NCI-H2196 treated with DMSO at 0.1 percent for 48 hours (cell line): ENCODE results near the gene IPCEF1.

Experiments
- DNase-seq: peaks from one replicate; lab custom pipeline; 2025; ENCODE audit not compliant: unreplicated experiment; lab: John Stamatoyannopoulos, UW

The IPCEF1 gene, protein sequence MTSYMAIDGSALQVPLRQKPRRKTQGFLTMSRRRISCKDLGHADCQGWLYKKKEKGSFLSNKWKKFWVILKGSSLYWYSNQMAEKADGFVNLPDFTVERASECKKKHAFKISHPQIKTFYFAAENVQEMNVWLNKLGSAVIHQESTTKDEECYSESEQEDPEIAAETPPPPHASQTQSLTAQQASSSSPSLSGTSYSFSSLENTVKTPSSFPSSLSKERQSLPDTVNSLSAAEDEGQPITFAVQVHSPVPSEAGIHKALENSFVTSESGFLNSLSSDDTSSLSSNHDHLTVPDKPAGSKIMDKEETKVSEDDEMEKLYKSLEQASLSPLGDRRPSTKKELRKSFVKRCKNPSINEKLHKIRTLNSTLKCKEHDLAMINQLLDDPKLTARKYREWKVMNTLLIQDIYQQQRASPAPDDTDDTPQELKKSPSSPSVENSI

DNA sequence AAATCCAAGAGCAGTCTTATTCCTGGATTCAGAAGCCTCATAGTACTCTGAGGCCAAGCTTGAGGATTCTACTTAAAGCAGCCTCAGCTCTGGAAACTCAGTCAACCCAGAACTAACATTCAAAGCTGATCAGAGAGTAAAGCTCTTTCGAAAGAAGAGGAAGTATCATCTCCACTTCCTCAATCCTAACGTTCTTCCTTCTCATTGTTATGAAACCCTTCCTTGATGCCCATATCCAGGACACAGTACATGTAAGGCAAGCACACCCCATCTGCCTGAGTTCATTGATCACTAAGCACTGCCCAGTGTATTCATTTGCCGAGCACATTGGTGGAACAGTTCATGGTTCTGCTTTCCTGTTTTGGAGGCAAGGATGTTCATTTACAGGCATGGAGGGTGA is at the start of gene IPCEF1:
Gene IPCEF1 (minus strand): TSS at position 114 of the 400 bp plus-strand sequence. CDS start 90,856 bp downstream, outside the sequence.
- no peak for DNase-seq

DNA sequence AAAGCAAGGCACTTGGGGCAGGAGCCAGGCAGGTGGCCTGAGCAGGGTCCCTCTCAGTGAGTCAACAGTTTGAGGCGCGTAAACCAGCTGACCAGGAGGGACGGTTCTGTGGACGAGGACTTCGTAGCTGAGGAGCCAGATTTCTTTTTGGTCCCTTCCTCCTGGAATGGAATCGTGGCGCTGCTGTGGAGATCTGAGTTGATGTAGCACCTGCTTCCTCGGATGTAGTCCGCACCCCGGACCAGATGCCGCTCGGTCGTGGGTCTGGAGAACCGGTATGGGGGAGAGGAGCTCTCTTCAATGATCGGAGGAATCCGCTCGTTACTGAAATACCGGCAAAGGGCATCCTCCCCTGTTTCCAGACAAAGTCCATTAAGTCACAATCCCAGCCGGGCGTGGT is 49.7 kb upstream of the IPCEF1 start:
- no peak for DNase-seq

DNA sequence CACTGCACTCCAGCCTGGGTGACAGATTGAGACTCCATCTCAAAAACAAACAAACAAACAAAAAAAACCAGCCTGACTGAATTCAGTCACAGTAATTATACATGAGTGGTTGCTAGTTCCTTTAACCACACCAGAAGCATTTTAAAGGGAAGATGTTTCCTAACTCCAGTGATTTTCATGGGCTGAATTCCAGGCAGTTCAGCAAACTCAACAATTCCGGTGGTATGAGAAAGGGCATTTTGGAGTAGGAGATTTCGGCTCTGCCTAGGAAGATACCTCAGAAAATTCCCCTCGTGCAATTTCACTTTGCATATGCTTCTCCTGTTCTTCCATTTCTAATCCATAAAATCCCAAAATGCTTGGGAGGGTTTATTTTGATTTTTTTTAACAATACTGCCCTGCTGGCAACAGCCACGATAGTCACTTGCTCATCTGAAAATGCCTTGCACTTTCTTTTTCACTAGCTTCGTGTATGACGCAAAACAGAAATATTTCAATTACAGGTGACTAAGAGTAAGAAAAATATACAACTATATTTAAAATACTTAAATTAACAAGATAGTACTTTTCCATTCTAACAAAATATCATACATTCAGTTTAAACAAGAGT is 48.3 kb upstream of the IPCEF1 start:
- DNase-seq, result no peak

DNA sequence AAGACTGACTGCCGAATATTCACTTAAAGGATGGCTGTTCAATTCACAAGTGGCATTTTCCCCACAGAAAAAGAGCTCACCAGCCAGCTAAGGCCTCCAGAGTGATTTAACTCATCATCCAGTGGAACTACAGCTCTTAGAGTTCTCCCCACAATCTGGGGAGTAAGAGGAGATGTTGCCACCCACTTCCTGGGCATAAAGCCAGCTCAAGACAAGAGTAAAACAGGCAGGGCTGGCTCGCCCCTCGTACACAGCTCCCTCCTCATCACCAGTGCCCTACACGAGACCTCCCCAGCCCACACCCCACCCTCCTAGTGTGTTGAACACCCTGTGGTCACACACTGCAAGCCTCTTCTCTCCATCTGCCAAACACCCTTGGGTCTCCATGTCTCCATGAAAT is 47.2 kb upstream of the IPCEF1 start:
- DNase-seq, result peak; percentile 56

DNA sequence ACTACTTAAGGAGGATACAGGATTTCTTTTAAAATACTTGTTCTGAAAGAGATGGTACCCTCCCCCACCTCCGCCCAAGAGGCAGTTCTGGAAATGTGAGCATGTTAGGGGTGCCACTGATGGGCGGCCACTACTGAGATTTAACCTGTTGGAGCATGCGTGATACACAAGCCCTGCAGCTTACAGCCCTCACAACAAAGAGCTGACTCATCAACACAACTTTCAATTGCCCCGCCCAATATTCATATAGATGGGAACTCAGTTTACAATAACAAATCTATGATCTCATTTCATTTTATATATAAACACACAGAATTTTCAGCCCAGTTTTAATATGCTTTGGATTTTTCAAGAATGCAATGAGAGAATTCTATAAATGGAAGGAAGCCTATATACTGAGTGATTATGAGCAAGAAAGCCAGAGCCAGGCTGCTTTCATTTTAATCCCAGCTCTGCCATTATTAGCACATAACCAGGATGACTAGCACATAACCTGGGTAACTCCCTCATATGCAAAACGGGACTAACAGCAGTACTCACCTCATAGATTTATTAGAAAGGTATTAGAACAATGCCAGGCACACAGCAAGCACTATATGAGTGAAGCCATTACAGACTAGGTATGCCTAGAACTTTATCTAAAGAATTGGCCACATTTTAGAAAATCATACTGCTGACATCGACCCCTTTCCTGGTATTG is 45.6 kb upstream of the IPCEF1 start:
- DNase-seq, result no peak

DNA sequence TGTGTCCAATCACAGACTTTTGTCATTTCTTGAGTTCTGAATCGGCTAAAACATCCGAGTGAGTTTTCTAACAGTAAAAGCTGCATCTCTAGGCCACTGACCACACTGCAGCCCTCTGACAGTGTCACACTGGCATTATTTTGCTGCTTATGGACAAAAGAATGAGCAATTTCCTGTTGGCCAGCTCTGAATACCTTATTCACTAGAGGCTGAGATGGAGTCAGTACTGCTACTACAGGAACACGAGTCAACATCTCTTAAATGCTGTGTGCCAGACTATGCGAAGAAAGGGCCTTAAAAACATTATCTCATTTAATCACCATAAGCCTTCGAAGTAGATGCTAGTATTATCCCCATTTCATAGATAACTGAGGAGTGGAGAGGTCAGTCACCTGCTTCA is 42.5 kb upstream of the IPCEF1 start:
- no peak for DNase-seq

DNA sequence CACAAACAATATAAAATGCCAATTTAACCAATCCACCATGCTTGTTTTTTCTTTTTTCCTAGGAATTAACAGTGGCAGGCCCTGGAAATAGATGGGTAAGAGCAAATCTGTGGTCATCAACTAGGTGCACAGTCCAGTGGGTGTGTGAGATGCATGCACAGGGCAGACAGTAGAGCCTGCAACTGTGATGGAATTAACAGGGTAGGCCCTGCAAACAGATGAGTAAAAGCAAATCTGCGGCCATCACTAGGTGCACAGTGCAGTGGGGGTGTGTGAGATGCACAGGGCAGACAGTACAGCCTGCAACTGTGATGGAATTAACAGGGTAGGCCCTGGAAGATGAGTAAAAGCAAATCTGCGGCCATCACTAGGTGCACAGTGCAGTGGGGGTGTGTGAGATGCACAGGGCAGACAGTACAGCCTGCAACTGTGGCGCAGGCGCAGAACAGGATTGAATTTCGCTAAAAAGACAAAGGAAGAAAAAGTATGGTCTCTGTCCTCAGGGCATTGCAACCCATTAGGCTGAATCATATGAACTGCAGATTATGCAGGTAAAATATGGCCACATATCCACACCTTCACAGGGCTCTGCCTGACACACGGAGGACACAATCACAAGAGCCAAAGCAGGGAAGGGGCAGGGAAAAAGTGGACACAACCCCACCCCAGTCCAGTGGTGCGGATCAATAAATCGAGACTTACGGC is 41.0 kb upstream of the IPCEF1 start:
- no peak for DNase-seq

DNA sequence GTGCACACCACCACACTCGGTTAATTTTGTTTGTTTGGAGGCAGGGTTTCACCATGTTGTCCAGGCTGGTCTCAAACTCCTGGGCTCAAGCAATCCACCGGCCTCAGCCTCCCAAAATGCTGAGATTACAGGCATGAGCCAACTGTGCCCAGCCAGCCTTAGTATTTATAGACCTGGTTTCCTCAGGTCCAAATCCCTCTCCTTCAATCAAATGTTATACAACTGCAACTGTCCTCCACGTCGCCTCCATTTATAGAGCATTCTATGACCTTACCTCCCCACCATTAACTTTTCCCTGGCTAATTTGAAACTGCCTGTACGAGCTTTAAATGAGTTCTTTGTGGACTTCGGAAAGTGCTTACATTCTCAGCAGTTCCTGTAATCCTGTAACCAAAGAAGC is 39.3 kb upstream of the IPCEF1 start:
- DNase-seq, result no peak

DNA sequence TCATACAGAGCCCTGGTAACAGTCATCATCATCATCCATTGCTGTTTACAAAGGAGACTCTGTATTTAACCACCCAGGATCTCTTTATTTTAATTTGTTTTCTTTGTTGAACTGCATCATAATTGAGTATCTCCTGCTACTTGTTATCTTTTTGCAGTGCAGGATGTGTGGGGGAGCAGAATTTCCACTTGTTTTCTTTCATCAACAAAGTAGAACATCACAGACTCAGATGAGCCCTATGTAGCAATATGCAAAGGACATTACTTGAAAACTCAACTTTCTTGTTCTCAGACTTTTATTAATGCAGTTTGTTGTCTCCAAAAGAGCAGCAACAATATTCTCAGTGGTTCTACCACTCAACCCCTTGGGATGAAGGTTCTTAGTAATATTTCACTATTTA is 38.7 kb upstream of the IPCEF1 start:
- no peak for DNase-seq

DNA sequence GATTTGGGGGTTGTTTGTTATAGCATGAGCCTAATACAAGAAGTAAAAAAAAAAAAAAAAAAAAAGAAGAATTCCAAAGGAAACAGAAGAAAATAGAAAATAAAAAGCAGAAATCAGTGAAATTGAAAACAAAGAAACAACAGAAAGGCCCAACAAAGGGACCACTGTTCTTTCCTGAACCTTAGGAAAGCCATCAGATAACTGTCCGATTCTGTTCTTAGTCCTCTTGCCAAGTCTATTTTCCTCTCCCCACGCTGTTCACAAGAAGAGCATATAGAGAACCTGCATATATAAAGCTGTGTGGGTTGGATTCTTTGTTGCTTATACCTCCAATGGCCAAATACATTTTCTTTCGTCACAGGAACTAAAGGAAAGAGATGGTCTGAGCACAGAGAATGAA is 38.0 kb upstream of the IPCEF1 start:
- no peak for DNase-seq

DNA sequence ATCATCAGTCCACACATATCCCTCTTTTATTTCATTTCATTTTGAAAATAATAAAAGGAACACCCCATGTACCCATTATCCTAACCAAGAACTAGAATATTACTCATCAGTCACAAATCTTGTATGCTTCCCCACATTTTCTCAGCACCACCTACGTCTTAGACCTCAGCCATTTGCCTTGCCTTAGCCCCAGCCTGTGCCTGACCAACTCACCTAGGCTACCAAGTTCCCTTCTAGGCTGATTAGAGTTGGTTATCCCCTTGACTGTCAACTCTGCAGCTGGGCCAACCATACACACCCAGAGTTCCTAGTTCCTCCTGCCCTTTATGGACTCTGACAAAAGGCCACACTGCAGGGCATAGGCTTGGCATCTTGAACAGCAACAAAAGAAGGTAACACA is 33.4 kb upstream of the IPCEF1 start:
- no peak for DNase-seq

DNA sequence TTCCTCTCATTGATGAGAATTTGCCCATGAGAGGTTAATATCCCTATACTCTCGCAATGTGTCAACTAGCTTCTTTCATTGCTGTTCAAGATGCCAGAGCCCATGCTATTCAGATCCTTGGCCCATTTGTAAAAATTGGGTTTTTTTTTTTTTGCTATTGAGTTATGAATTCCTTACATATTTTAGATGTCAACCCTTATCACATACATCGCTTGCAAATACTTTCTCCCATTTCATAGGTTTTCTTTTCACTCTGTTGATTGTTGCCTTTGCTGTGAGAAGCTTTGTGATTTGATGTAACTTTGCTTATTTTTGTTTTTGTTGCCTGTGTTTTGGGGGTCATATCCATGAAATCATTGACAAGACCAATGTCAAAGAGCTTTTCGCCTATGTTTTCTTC is 32.2 kb upstream of the IPCEF1 start:
- DNase-seq, result no peak

DNA sequence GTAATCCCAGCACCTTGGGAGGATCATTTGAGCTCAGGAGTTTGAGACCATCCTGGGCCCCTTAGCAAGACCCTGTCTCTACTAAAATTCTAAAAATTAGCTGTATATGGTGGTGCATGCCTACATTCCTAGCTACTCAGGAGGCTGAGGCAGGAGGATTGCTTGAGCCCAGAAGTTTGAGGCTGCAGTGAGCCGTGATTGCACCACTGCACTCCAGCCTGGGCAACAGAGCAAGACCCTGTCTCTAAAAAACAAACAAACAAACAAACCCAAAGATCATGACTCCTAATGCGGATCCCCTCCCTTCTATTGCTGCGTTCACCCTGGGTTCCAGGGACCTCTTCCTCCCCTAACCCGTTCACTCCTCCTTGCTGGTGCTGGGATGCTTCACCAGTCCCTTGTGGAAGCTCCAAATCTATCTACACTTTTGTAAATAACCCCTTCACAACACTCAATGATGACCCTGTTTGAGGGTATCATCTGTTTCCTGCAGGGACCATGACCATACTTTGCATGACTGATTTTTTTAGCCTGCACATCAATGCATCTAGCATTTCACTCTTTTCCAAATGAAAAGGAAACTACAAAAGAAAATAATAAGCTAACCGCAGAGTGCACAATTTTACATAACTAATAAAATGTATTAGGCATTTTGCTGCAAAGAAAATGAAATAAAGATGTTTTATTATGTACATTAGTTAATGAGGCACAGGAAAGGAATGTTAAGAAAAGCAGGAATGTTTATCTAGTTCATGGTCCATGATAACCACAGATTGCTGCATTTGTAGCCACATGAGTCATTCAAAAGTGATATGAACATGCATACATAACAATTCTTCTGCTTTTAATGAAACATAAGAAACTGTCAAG is 30.5 kb upstream of the IPCEF1 start:
- no peak for DNase-seq

DNA sequence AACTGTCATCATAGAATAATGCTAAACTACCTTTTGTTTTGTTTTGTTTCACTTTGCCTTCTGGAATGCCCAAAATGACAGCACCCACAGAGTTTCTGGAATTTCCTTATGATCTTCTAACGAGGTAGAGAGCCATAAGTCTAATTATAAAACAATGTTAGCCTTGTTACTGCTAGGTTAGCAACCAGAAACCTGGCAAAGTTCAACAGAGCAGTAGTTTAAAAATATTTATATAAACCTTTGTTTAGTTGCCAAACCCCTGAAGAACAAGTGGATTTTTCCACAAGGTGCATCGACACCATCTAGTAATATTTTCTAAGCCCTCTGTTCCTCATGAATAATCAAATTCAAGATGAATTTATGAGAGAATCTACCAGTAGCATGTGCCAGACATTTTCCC is 27.6 kb upstream of the IPCEF1 start:
- DNase-seq, result no peak

DNA sequence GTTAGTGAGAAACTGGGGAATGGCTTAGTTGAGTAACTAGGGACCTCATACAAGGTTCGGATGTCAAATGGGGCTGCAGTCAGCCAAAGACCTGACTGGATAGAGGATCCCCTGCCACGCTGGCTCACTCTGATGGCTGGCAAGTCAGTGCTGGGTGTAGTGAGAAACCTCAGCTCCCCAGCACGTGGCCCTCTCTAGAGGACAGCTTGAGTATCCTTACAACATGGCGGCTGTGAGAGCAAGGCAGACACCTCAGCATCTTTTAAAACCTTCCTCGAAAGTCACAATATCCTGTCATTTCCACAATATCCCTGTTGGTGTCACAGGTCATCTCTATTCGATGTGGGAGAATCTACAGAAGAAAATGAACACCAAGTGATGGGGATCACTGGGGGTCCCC is 26.7 kb upstream of the IPCEF1 start:
- DNase-seq, result no peak

DNA sequence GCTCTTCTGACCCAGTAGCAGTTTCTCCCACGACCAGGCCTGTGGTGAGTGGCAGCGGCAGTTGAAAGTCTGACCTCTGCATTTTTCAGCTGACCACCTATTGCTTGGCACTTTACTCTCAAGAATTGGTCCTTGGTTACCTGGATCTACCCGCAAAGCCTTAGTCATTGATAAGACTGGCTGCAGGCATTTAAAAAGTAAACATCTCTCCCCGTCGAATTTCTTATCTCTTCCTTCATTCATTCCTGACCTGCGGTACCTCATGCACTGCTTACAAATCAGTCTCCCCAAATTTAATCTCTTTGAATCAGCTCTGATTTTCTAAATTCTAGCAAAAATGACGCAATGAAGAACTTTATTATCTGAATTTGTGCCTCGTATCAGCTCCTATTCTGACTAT is 26.1 kb upstream of the IPCEF1 start:
- DNase-seq, result no peak

DNA sequence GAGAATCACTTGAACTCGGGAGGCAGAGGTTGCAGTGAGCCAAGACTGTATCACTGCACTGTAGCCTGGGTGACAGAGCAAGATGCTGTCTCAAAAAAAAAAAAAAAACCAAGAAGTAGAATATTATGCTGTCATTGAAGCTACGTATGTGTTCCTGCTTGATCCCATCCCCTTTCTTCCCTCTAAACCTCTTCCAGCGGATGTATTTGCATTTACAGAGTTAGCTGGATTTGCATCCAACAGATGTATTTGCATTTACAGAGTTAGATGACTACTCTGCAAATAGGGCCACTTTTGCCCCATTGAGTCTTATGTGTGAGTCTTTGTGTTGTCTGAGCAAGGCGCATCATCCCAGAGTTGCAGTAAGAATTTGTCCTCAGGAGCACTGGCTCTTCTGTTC is 24.9 kb upstream of the IPCEF1 start:
- no peak for DNase-seq

DNA sequence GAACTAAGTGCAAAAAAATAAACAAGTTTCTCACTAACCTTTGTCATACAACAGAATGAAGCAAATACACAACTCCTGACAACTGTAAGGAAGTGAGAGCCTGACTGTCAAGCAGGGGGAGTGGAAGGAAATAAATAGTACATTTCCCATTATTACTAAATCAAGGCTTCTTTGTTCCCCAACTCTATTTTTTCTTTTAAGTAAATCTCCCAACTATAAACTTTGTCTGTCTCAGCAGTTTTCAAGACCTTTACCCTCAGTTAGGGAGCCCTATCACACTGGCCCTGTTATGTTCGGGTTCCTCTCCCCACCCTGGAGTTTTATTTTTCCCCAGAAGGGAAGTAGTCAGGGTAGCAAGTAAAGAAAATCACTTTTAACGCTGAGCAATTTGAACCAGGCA is 24.1 kb upstream of the IPCEF1 start:
- DNase-seq, result no peak

DNA sequence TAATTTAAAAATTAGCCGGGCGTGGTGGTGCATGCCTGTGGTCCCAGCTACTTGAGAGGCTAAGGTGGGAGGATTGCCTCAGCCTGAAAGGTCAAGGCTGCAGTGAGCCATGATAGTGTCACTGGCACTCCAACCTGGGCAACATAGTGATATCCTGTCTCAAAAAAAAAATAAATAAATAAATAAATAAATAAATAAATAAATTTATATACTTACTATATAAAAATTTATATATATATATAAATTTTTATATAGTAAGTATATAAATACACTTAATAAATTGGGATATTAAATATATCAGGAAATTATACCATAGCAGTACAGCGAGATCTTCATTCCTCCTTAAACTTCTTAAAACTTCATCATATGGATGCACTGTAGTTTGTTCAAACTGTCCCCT is 23.0 kb upstream of the IPCEF1 start:
- DNase-seq, result no peak

DNA sequence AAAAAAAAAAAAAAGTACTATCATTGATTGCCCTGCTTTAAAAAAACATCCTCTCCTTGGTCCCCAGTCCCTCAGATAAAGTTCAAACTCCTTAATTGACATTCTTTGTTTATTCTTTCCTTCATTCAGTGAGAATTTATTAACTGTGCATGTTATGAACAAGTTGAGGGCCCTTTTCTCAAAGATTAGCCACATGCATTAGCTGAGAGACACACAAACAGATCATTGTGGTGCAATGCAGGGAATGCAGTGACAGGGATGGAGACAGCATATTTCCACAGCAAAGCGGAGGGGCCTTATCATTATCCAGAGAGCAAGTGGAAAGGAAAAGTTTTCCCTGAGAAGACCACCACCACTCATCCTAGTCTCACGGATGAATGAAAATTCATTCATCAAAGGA is 21.9 kb upstream of the IPCEF1 start:
- no peak for DNase-seq

DNA sequence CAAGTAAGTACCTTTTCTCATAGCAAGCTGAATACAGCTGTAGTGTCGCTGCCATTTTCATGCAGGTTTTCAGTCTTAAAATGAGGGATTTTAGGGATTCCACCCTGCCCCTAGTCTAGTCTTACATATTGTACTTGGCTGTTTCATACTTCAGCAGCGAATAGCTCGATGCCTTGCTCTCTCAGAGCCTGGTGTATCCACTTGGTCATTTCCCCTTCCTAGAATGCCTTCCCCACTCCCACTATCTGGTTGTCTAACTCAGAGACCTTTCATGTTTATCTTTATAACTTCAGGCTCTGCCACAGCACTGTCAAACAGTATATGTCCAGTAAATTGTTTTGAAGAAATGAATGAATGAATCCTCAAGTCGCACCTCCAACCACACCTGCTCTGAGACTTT is 21.1 kb upstream of the IPCEF1 start:
- DNase-seq, result no peak
